Activated T-helper 1 cell treated with anti-CD3 and anti-CD28 coated beads, Interleukin-2, amount 50 U/mL, for 16 hours (primary cell): ENCODE results near the gene ZNF30.
A peak's percentile ranks its signal among the peaks of the same experiment; 100 is the strongest.
"Not testable (repeated sequence)": the region's sequence is repeated elsewhere in the genome, so short reads cannot be mapped to it uniquely, and the experiment has no call there.

Source experiments
- DNase-seq, 2 donors: peaks; one replicate each; pipeline ENCODE4 v3.0.0-alpha.2; 2020; ENCODE audit warnings: low read depth in 1 of 2, low spot score in 1 of 2

The ZNF30 gene

DNA sequence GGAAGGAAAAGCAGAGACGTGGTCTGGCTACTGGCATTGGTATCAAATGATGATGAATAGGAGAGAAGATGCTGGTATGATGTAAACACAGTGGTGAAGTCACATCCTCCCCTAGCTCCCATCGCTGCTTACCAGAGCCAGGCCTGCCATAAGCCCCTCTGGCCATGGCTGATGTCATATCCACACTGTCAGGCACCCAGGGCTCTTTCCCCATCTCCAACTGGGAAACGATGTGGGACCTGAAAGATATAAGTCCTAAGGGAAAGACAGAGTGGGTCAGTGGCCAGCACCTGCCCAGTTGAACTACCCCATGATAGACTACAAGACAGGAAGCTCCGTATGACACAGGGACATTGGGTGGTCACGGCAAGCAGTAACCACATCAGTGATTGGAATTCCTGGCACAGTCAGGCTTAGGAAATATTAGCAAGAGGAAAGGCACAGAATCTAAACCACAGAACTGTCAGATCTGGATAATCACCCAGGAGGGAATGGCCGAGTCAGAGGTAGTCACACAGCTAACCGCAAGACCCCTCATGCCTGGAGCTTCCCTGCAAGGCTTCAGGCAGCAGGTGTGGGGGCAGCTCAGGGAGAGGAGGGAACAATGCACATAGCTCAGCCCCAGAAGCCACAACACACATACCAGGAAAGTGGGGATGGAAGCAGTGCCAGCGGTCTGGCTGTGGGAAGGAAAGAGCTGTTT is 33.6 kb downstream of the ZNF30 start:
- DNase-seq: no peak

DNA sequence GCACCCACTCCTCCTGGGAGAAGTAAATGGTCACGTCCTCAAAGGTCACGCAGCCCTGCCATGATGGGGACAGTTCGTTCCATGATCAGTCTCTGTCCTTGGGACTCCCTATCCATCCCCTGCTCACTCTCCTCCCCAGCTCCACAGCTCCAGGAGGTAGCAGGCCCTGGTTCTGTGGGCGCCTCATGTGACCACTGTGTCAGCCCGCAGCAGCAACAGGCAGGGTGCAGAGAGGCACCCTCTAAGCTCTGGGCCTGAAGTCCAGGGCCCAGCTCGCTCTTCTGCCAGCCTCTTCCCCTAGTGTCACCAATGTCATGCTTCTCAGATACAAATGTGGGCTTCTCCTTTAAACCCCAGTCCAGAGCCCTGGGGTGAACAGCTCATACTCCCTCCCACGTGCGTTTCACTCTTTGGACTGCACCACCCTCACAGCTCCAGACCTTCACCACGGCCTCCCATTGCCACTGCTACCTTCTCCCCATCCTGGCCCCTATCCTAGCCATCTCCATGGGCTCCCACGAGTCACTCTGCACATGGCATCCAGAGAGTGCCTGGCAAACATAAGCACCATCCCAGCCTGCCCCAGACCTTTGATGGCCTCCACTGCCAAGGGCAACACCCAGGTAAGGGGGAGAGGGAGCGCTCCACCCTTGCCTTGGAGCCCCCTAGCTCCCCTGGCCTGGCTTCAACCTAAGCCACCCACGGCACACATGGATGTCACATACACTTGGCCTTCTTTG is 34.4 kb downstream of the ZNF30 start:
- no peak for DNase-seq

DNA sequence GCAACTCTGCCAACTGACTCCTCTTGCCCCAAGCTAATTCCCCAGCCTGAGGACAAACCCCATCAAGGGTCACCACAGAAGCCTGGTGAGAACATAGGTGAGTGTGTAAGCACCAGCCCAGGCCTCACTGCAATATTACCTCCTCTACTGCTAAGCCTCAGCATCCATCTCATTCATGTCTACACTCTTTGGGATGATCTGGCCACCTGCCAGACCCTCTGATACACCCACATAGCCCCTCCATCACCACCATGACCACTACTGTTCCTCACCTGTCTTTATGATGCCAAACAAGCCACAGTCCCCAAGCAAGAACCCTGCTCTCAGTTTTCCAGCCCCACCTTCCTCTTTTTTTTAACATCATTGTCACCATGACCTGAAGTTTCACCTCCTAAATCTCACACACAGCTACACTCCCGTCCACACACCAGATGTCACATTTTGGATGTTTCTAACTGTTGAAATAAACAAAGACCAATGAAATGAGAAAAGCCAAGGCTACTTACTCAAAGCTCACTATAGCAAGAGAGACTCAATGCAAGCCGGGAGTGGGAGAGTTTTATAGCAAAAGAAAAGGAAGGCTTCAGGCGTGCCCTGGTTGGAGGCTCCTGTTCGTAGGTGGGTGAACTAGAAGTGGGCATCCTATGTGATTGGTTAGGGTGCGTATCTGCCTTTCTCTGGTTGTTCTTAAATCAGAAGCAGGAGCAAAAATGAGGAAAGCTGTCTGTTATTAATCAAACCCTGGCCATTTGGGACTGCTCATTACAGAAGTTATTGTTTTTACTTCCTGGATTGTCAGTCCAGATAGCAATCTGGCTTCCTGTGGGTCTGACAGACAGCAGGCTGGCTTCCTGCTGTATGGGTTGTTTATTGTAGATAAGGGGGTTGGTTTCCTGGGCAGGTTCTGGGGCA is 35.3 kb downstream of the ZNF30 start:
- DNase-seq: no peak

DNA sequence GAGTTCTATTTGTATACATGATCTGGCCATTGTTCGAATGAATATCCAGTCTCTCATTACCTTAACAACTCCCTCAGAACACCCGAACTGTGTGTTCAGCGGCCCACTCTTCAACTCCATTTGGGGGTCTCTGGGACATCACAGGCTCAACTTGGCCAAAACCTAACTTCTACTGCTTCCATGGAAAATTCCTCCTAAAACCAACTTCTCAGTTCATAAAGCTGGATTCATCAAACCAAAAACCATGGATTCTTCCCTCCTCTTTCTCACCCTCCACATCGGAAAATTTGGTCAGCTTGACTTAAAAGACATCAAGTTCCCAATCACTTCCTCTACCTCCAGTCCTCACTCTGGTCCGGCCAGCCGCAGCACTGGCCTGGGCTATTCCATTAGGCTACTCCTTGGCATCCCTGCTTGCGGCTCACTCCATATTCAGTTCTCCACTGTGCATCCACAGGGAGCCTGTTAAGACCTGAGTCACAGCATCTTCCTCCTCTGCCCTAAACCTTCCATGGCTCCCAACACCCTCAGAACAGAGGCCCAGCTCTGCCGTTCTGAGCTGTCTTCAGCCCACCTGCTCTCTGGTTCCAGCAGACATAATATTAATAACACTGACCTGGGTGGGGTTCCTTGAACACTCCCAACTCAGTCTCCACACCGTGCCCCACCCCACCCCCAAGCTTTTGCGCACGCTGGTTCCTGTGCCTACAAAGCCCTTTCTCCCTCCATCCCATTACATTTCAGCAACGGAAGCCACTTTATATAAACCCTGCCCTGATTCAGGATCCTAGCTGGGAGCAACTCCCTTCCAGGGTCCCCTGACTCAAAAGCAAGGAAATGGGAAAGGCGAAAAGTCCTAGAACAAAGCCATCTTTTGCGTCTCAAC is 36.2 kb downstream of the ZNF30 start:
- no peak for DNase-seq

DNA sequence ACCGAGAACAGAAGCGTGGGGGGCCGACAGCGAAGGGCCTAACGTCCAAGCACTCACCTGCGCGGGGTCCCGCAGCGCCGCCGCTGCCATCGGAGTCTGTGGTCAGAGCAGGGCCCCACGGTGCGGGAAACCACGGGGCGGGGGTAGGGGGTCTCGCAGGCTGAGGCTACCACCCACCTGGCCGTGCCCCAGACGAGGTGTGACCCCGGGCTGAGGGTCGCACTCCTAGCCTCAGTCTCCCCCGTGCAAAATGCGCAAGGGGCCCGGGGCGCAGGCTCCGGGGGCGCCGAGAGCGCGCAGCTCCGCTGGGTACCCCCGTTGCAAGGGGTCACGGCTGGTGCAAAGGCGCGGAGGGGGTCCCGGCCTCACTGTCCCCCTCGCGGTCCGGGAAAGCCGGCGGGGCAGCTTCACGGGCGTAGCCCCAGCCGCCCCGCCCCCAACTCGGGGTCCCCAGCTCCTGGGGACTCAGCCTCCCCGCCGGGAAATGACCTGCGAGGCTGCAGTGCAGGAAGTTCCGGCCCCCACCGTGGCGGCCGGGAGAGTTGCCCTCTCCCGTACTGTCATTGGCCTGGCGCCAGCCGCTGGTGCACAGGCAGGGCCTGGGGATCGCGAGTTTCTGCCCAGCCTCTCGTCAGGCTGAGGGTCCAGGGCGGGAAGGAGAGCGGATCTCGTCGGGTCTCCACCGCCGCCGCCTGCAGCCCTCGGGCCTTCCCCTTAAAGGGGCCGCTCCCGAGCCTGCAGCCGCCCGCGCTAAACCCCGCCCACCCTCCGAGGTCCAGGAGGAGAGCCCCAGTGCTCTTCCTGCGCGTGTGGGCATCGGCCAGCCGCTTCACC is 37.1 kb downstream of the ZNF30 start, which contains the start of gene ZNF792:
ZNF792 (minus strand) TSS at position 657 of the 834 bp plus-strand sequence; CDS start at position 90, 567 bp downstream.
- peak in 1 of 2 donors; percentile 19 for DNase-seq

DNA sequence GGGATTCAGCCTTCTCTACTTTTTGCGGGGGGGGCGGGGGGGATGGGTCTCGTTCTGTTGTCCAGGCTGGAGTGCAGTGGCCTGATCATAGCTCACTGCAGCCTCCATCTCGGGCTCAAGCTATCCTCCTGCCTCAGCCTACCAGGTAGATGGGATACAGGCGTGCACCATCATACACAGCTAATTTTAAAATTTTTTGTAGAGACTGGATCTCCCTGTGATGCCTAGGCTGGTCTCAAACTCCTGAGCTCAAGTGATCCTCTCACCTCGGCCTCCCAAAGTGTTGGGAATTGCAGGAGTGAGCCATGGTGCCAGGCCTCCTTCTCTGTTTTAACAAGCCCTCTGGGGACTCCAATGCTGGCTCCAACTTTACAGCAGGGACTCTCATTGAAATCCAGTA is 37.9 kb downstream of the ZNF30 start:
- no peak for DNase-seq

DNA sequence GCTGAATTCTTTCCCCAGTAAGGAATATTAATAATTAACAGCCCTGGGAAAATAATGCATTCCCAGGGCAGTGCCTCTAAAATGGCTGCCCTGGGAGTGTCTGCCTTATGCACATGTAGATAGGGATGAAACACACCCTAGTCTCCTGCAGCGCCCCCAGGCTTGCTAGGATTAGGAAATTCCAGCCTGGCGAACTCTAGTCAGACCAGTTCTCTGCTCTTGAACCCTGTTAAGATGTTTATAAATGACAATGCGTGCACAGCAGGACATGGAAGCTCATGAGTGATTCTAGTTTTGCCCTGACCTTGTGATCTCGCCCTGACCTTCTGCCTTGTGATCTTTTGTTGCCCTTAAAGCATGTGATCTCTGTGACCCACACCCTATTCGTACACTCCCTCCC is 38.8 kb downstream of the ZNF30 start:
- not testable (repeated sequence) for DNase-seq

DNA sequence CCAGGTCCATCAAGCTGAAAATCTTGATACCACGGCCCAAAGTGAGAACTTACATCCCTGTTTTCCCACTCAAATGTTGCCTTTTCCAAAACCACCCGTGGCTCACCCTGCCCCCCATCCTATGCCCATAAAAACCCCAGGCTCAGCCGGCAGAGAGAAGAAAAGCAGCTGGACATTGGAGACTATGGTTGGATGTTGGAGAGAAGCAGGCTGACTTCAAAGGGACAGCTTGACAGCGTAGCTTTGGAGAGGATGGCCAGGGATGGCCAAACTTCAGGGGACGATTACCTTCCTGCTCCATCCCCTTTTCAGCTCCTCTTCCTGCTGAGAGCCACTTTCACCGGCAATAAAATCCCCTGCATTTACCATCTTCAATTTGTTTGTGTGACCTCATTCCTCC is 40.8 kb downstream of the ZNF30 start:
- DNase-seq: no peak

DNA sequence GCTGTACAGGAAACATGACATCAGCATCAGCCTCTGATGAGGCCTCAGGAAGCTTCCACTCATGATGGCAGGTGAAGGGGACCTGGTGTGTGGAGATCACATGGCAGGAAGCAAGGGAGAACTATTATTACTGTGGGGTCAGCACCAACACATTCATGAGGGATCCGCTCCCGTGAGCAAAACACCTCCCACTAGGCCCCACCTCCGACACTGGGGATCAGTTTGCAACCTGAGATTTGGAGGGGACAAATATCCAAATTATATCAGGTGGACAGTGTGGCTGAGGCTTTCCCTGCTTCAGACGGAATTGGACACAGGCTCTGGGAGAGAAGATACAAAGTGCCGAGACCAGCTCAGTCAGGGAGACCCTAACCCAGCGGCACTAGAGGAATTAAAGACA is 43.0 kb downstream of the ZNF30 start:
- no peak for DNase-seq

DNA sequence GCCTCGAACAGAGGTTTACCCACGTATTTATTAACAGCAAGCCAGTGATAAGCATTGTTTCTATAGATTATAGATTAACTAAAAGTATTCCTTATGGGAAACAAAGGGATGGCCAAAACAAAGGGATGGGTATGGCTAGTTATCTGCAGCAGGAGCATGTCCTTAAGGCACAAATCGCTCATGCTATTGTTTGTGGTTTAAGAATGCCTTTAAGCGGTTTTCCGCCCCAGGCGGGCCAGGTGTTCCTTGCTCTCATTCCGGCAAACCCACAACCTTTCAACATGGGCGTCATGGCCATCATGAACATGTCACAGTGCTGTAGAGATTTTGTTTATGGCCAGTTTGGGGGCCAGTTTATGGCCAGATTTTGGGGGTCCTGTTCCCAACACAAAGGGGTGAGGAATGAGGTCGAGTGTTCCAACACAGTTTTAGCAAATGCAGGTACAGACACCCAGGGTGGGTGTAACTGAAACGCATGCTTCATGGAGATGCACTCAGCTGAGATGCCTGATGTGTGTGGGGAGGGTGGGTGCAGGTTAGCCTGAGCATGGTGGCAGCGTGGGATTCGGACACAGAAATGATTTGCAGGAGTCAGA is 43.6 kb downstream of the ZNF30 start:
- not testable (repeated sequence) for DNase-seq

DNA sequence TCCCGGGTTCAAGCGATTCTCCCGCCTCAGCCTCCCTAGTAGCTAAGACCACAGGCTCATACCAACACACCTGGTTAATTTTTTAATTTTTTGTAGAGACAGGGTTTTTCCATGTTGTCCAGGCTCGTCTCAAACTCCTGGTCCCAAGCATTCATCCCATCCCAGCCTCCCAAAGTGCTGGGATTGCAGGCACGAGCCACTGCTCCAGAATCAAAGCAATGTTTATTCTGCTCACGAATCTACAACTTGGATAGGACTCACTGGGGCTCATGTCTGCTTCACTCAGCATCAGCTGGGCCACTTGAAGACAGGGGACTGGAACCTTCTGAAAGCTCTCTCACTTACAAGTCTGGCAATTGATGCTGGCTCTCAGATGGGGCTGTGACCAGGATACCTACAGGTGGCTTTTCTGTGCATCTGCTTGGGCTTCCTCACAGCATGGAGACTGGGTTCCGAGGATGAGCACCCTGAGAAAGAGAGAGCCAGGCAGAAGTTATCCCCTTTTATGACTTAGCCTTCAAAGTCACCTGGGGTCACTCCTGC is 45.5 kb downstream of the ZNF30 start:
- no peak for DNase-seq

DNA sequence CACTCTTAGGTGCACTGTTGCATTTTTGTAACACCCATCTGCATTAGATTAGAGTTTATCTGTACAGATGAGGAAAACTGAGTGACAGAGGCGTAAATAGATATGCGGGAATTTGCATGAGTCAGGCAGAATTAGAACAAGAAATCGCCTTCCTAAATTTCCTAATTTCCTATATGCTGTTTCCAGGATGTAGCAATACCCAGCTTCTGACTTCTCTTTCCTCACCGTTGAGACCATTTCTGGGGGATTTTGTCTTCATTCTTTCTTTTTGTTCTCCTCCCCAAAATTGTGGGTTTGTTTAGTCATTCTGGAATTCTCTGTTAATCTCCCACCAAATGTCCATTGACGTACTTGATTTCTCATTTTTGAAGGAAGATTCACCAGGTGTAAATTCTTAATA is 47.9 kb downstream of the ZNF30 start:
- no peak for DNase-seq

DNA sequence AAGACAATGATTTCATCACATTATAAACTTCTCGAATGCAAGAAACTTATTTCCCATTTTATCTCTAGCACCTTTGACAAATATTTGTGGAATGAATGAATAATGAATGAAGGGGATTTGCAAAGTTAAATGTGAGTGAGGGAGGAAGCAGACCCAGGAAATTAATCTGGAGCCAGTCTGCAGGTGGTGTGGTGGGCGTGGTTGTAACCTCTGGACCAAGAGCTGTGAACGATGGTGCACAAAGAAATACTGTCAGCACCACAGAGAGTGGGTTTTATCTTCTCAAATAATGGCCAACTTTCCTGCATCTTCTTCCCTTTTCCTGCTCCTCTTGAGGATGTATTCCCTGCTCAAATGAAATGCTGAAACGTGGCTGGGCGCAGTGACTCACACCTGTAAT is 48.4 kb downstream of the ZNF30 start:
- DNase-seq: no peak

DNA sequence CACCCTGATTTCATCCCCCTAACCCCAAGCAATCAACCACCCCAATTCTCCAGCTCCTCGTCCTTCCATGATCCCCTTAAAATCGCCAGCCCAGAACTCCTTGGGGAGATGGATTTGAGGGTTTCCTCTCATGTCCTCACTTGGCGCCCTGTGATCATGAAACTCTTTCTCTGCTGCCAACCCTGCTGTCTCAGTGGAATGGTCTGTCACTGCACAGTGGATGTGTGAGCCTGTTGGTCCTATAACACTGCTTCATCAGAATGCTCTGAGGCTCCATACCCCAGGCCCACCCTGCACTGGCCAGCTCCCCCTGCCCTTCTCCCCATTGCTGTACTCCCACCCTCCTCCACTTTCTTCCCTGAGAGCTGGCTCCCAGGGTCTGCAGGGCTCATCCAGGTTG is 49.9 kb downstream of the ZNF30 start:
- DNase-seq: no peak

DNA sequence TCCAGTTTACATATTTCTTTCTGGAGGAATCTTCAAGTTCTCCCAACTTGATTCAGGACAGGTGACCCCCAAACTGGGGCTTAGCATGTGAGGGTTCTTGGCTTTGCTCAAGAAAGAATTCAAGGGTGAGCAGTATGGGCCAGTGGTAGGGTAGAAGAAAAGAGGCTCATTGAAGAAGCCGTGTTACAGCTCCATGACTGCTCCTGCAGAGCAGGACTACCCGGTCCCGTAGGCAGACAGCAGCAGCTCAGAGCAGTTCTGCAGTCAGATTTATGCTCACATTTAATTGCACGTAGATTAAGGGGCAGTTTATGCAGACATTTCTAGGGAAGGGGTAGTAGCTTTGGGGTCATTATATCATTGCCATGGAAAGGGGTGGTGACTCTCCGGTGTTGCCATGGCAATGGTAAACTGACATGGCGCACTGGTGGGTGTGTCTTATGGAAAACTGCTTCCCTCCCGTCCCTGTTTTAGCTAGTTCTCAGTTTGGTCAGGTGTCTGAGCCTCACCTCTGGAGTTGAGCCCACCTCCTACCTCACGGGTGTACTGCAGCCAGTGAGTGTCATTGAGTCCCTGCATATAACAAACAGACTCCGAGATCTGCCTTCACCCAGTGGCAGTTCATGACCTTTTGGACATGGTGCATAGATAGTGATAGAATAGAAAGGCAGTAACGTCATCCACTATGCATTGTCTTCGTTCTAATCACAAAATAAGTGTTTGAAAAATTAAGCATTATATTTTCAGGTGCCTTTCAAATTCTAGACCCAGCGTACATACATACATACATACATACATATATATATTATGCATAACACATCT is 53.3 kb downstream of the ZNF30 start:
- no peak for DNase-seq

DNA sequence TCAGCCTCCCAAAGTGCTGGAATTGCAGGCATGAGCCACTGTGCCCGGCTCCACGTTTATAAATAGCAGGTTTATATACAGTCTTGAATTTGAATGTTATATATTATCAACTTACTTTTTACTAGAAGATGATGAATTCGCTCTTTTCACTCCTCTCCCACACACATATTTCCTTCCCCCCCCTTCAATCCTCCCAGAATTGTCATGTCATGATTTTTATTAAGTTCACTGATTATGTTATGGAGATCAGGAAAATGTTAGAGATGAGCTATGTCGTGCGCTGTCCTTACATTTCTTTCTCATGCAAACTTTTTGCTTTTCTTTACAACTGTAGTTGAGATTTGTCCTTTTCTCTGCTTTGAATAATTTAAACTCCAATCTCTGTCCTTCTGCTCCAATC is 55.6 kb downstream of the ZNF30 start:
- DNase-seq: no peak

DNA sequence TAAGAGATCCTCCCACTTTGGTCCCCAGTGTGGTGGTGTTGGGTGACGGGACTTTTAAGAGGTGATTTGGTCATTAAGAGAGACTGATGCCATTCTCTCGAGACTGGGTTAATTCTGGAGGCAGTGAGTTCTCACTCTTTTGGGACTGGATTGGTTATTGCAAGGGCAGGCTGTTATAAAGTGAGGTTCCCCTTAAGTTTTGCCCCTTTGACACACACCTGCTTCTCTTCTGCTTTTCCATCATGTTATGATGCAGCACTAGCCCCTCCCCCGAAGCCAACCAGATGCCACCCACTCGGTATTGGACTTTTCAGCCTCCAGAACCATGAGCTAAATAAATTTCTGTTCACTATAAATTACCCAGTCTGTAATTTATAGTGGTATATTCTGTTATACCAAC is 57.1 kb downstream of the ZNF30 start:
- DNase-seq: no peak

DNA sequence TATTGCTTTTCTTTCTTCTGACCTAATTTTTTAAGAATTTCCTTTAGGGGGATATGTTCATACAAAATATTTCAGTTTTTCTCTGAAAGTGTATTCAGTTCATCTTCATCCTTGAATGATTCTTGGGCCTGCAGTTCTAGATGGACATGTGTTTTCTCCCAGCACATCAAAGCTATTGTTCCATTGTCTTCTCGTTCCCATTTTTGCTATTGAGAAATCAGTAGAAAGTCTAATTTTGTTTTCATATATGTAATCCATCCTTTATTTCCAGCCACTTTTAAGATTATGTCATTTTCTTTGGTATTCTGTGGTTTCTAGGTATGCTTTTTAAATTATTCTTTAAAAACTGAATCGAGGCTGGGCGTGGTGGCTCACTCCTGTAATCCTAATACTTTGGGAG is 57.6 kb downstream of the ZNF30 start:
- DNase-seq: no peak
